Fibroblast of villous mesenchyme (primary cell): Measurements from ENCODE around the gene SUFU. TPM values are rescaled to one million over a fixed set of nuclear protein-coding genes. Genes with fewer than 3 reads are reported as not detected.

Experiments used
- DNase-seq: peaks from one replicate; pipeline ENCODE4 v3.0.0-alpha.2; 2010; ENCODE audit warnings: low read depth
- H3K4me3 ChIP-seq: 2 replicates; pipeline ENCODE4 v1.5.1; 2011; ENCODE audit warnings: low read depth, mild to moderate bottlenecking, low read length
- total RNA-seq: library from RNA; depleted of rRNA; stranded (reverse); fragments of >200 nt; gene quantifications from 2 replicates; pipeline ENCODE4 v1.2.3, GENCODE V29; 2012
- TF ChIP-seq, protein P1 (sequence below): IDR thresholded peaks from 2 replicates; pipeline ENCODE4 v1.5.1; 2012; ENCODE audit warnings: low read depth, mild to moderate bottlenecking, low read length; ENCODE audit not compliant: insufficient read depth

Gene SUFU
- total RNA-seq, 1 donor, result 3.9 TPM

DNA sequence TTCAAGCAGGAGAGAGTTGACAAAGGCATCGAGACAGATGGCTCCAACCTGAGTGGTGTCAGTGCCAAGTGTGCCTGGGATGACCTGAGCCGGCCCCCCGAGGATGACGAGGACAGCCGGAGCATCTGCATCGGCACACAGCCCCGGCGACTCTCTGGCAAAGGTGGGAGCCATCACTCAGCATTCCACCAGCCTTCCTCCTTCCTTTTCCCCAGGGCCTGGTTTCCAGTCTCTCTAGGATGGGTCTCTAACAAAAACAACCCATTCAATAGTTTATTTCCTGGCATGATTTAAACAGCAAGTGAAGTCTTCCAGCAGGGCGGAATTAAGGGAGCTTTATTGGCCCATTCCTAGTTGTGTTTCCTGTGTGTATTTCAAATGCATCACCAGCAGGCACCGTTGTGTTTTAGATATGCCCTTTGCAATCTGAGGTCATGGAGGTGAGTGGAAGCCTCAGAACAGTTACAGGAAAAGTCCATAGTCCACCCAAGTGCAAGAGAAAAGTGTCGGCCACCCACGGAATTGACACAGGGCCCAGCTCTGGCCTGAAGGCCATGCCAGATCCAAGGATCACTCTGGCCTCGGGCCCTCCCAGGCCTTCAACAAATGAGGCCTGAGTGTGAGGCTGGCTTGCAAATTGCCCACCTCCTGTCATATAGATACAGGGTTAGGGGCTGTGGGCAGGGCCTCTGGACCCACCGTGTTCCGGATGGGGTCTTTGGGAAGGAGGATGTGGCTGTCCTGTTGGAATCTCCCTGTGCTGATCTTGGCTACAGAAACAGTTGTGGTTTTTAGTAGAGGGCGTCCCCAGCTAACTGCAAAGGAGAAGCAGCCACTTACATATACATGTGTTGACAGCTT, 93.6 kb downstream of the SUFU start:
- no peak for DNase-seq
- H3K4me3 ChIP-seq, result no peak overlapping the region
- TF ChIP-seq, protein P1, sequence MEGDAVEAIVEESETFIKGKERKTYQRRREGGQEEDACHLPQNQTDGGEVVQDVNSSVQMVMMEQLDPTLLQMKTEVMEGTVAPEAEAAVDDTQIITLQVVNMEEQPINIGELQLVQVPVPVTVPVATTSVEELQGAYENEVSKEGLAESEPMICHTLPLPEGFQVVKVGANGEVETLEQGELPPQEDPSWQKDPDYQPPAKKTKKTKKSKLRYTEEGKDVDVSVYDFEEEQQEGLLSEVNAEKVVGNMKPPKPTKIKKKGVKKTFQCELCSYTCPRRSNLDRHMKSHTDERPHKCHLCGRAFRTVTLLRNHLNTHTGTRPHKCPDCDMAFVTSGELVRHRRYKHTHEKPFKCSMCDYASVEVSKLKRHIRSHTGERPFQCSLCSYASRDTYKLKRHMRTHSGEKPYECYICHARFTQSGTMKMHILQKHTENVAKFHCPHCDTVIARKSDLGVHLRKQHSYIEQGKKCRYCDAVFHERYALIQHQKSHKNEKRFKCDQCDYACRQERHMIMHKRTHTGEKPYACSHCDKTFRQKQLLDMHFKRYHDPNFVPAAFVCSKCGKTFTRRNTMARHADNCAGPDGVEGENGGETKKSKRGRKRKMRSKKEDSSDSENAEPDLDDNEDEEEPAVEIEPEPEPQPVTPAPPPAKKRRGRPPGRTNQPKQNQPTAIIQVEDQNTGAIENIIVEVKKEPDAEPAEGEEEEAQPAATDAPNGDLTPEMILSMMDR, result no peak

GRCh38 chr10:102598243-102598642, 94.5 kb downstream of the SUFU start:
- no peak overlapping the region for H3K4me3 ChIP-seq
- no peak for DNase-seq
- TF ChIP-seq, protein P1, result no peak

DNA sequence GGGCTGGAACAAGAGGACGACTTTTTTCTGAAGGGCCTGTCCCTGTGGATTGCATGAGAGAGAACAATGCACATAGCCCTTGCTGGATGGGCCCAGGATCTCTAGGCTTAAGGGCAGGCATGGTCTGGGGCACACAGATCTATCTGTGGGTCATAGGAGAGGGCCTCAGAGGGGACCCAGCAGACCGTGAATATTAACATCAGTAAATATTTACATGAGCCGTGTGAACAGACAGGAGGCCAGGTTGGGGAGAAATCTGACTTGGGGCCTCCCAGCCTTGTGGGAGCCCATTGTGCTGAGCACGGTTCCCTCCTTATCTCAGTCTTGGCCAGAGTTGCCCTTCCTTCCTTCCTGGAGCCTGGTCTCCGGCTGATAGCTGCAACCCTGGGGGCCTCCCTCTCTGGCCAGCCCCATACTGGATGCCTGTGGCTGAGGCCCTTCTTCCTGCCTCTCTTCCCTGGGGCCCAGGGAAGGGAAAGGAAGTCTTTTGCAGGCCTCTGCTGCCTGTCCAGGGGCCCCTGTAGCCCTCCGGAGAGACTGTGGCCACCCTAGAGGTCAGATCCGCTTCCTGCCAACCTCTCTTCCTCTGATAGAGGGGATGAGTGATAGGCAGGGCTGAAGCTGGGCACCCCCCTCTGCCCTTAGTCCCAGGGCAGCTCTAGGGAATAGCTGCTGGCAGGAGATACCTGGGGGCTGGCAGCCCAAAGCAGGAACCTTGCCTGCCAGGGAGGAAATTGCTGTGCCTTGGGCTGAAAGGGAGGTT, 96.0 kb downstream of the SUFU start:
- peak; percentile 68 for DNase-seq
- TF ChIP-seq, protein P1, result no peak
- no peak overlapping the region for H3K4me3 ChIP-seq

DNA sequence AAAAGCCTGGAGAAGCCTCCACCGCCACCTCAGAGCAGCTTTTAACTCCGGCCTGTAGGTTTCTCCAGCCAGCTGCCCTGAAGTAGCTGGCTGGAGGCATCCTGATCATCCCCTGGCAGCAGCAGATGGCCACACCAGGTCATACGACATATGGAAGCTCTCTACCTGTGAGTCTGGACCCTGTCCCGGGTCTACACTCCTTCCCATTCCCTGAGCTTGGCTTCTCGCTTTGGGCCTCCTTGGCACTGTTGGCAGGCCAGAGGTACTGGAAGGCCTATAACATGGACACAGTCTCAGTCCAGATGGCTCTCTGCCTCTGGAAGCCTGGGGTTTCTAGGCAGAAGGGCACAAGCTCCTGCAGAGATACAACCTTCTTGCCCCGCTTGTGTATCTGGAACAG, 97.0 kb downstream of the SUFU start:
- no peak overlapping the region for H3K4me3 ChIP-seq
- no peak for DNase-seq
- TF ChIP-seq, protein P1, result no peak

DNA sequence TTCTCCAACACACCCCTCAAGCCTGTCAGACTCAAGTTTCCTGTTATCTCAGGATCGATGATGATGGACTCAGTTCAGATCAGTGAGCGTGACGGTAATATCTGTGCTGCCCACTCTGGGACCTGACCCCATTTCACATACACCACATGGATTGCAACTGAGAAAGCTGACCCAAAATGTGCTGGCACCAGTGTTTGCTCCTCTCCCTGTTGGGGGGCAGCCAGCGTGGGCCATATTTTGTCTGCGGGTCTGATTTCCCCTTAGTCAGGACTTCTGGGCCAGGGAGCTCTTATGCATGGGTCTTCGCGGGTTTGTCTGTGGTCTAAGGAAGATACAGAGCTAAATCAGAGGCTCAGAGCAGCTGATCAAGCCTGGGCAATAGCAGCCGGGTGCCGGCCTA, 97.9 kb downstream of the SUFU start:
- H3K4me3 ChIP-seq, result no peak overlapping the region
- DNase-seq, result no peak
- TF ChIP-seq, protein P1, result no peak

- H3K4me3 ChIP-seq, result no peak overlapping the region
- peak; percentile 86 for DNase-seq
- TF ChIP-seq, protein P1, result no peak
These were observed 98.7 kb downstream of the SUFU start for GRCh38 chr10:102602272-102603045.
